ENCODE data around the gene SMARCA1. TPM values are rescaled to one million over a fixed set of nuclear protein-coding genes. Genes with fewer than 3 reads are reported as not detected.

The SMARCA1 gene
- total RNA-seq, 3 donors from 2014 or later: 0.28 to 0.45 (median 0.38) TPM

DNA sequence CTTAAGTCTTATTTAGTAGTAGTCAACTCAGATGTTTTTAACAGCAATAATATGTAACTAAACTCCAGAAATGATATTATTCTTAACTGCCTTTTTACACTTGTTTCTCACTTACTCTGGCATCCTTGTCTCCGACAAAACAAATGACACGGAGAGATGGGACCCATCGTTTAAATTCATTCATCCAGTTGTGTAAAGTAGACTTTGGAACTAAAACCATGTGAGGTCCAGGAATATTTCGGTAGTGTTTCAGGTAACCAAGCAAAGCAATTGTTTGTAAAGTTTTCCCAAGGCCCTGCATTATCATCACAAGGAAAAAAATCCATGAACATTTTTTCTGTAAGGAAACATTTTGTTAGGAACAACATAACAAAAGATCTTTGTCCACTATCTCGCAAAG, 11.6 kb downstream of the SMARCA1 start:
- Mint-ChIP-seq H3K4me3 (no peak overlapping the region), H3K4me1 (ENCODE audit: low read depth) (no peaks in the 10 kb centered on the region), H3K27me3 (ENCODE audit: low read depth) (peaks cover 4% of the 10 kb centered on the region), H3K9me3 (no peaks in the 10 kb centered on the region), H3K36me3 (ENCODE audit: insufficient read depth) (no peaks in the 10 kb centered on the region)
- ATAC-seq: no peak
- no peak for DNase-seq

GRCh38 chrX:129510331-129510730, 13.0 kb downstream of the SMARCA1 start:
- Mint-ChIP-seq H3K4me3 (no peak overlapping the region), H3K9me3 (no peaks in the 10 kb centered on the region), H3K4me1 (ENCODE audit: low read depth) (no peaks in the 10 kb centered on the region), H3K36me3 (ENCODE audit: insufficient read depth) (no peaks in the 10 kb centered on the region), H3K27me3 (ENCODE audit: low read depth) (no peaks in the 10 kb centered on the region)
- DNase-seq (no peak), ATAC-seq (no peak)

DNA sequence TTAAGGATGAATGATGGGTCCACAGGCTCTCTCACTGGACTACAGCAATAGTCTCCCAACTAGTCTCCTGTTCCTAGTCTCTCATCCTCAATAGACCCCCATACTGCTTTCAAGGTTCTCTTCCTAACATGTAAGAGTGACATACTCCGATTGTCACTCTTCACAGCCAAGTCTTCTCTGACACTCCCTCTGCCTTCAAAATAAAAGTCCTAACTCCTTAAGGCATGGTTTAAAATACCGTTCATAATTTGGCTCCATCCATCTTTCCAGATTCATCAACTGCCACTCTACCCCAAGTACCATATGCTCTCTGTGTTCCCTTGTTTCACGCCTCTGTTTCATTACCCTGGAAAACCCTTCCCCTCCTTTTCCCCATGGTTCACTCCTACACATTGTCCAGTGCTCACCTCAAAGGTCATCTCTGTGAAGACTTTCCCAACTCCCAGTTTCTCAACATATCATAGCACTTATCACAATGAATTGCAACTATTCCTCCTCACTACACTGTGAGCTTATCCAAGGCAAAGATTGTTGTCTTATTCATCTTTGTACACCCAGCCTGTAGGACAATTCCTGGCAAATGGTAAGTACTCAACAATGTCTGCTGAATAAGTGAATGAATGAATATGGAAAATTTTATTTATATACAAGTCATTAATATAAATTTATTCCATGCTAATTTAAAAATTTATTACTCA, 26.0 kb downstream of the SMARCA1 start:
- DNase-seq: no peak
- H3K4me1 Mint-ChIP-seq (ENCODE audit: low read depth): no peaks in the 10 kb centered on the region
- H3K9me3 Mint-ChIP-seq: no peaks in the 10 kb centered on the region
- no peak for ATAC-seq
- no peak overlapping the region for H3K4me3 Mint-ChIP-seq
- H3K27me3 Mint-ChIP-seq (ENCODE audit: low read depth): peaks cover 2% of the 10 kb centered on the region
- no peaks in the 10 kb centered on the region for H3K36me3 Mint-ChIP-seq (ENCODE audit: insufficient read depth)

- H3K9me3 Mint-ChIP-seq: no peaks in the 10 kb centered on the region
- no peak overlapping the region for H3K4me3 Mint-ChIP-seq
- ATAC-seq: no peak
- DNase-seq: no peak
- no peaks in the 10 kb centered on the region for H3K4me1 Mint-ChIP-seq (ENCODE audit: low read depth)
- H3K36me3 Mint-ChIP-seq (ENCODE audit: insufficient read depth): no peaks in the 10 kb centered on the region
- H3K27me3 Mint-ChIP-seq (ENCODE audit: low read depth): peaks cover 2% of the 10 kb centered on the region
Measured at GRCh38 chrX:129496625-129497024, 26.7 kb downstream of the SMARCA1 start.

DNA sequence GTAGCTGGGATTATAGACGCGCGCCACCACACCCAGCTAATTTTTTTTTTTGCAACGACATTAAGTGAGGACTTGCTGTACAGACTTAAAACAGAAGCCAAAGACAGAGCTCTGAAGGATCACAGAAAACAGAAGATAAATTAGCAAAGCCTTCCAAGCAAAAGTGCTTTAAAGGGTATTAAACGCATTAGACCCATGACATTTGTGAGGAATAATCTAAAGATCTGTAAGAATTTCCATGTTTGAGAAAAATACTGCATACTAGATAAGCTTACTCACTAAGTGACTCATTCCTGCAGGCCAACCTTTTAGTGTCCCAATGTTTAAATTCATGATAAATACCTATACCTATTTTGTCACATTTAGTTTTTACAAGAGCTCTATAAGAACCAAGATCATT, 27.4 kb downstream of the SMARCA1 start:
- DNase-seq (no peak), ATAC-seq (no peak)
- no peak overlapping the region for H3K4me3 Mint-ChIP-seq
- peaks cover 2% of the 10 kb centered on the region for H3K27me3 Mint-ChIP-seq (ENCODE audit: low read depth)
- no peaks in the 10 kb centered on the region for H3K9me3 Mint-ChIP-seq
- no peaks in the 10 kb centered on the region for H3K4me1 Mint-ChIP-seq (ENCODE audit: low read depth)
- H3K36me3 Mint-ChIP-seq (ENCODE audit: insufficient read depth): no peaks in the 10 kb centered on the region

DNA sequence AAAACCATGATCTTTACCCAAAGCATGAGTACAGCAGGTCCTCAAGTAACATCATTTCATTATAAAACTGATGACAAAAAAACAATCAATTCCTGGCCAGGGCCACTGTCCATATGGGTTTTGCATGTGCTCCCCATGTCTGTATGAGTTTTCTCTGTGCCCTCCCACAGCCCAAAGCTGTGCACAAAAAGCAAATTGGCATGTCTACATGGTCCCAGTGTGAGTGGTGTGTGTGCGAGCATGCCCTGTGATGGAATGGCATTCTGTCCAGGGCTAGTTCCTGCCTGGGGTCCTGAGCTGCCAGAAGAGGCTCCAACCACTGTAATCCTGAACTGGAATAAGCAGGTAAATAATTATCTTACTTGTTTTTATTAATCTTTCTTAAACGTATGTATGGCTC, 28.4 kb downstream of the SMARCA1 start:
- H3K36me3 Mint-ChIP-seq (ENCODE audit: insufficient read depth): no peaks in the 10 kb centered on the region
- H3K27me3 Mint-ChIP-seq (ENCODE audit: low read depth): peaks cover 2% of the 10 kb centered on the region
- DNase-seq (no peak), ATAC-seq (no peak)
- no peaks in the 10 kb centered on the region for H3K9me3 Mint-ChIP-seq
- no peaks in the 10 kb centered on the region for H3K4me1 Mint-ChIP-seq (ENCODE audit: low read depth)
- no peak overlapping the region for H3K4me3 Mint-ChIP-seq

DNA sequence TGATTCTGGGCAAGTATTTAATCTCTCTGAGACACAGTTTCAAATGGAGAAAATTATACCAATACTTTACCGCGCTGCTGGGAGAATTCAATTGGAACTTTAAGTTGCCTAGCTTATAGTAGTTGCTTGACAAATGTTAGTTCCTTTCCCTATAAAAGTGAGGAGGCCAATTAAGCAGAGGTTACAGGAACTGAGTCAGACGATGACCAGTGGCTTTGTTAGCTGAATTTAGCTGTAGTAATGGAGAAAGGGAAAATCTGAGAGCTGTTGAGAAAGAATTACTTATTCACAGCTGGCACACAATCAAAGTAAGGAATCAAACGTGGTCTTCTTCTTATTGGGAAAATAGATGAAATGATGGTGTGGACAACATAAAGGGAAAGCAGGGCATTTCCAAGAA, 29.6 kb downstream of the SMARCA1 start:
- no peak for ATAC-seq
- no peaks in the 10 kb centered on the region for H3K36me3 Mint-ChIP-seq (ENCODE audit: insufficient read depth)
- no peaks in the 10 kb centered on the region for H3K4me1 Mint-ChIP-seq (ENCODE audit: low read depth)
- no peaks in the 10 kb centered on the region for H3K9me3 Mint-ChIP-seq
- peaks cover 2% of the 10 kb centered on the region for H3K27me3 Mint-ChIP-seq (ENCODE audit: low read depth)
- H3K4me3 Mint-ChIP-seq: no peak overlapping the region
- no peak for DNase-seq

DNA sequence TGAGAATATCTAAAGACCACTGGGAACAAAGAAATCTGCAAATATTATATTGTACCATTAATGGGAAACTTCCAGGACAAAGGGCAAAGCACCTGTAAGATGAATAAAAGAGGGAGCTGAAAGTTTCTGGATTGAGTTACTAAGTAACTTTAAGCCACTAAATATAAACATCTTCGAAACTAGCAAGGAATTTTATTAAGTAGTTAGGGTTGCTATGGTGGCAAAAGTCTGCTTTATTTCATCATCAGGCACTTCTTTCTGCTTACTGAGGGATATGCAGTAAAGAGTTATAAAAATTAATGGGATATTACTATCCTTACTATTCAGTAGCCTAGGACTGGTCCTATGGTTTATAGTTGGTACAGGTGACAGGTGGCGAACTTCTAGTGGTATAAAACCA, 33.0 kb downstream of the SMARCA1 start:
- Mint-ChIP-seq H3K4me3 (no peak overlapping the region), H3K36me3 (ENCODE audit: insufficient read depth) (no peaks in the 10 kb centered on the region), H3K27me3 (ENCODE audit: low read depth) (no peaks in the 10 kb centered on the region), H3K4me1 (ENCODE audit: low read depth) (no peaks in the 10 kb centered on the region), H3K9me3 (no peaks in the 10 kb centered on the region)
- no peak for ATAC-seq
- DNase-seq: no peak

- DNase-seq (no peak), ATAC-seq (no peak)
- Mint-ChIP-seq H3K9me3 (no peaks in the 10 kb centered on the region), H3K36me3 (ENCODE audit: insufficient read depth) (no peaks in the 10 kb centered on the region), H3K4me1 (ENCODE audit: low read depth) (no peaks in the 10 kb centered on the region), H3K27me3 (ENCODE audit: low read depth) (no peaks in the 10 kb centered on the region), H3K4me3 (no peak overlapping the region)
Measured at GRCh38 chrX:129488359-129488758, 34.9 kb downstream of the SMARCA1 start.

DNA sequence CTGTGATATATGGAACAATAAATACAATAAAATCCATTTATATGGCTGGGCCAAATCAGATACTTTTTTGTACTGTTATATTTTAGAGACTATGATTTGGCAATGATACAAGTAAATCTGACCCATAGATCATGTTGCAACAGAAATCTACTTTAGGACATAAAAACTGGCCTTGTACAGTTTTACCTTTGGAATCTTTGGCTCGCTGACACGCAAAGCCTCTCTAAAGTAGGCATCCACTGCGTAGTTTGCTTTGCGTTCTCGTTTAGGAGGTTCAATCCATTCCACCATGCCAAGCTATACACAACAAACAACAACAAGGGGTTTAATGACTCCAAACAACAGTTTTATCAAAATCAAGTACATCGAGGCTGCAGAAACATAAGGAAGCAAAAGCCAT, 42.4 kb downstream of the SMARCA1 start:
- H3K27me3 Mint-ChIP-seq (ENCODE audit: low read depth): no peaks in the 10 kb centered on the region
- H3K9me3 Mint-ChIP-seq: no peaks in the 10 kb centered on the region
- H3K36me3 Mint-ChIP-seq (ENCODE audit: insufficient read depth): no peaks in the 10 kb centered on the region
- ATAC-seq: no peak
- DNase-seq: no peak
- no peak overlapping the region for H3K4me3 Mint-ChIP-seq
- H3K4me1 Mint-ChIP-seq (ENCODE audit: low read depth): no peaks in the 10 kb centered on the region

DNA sequence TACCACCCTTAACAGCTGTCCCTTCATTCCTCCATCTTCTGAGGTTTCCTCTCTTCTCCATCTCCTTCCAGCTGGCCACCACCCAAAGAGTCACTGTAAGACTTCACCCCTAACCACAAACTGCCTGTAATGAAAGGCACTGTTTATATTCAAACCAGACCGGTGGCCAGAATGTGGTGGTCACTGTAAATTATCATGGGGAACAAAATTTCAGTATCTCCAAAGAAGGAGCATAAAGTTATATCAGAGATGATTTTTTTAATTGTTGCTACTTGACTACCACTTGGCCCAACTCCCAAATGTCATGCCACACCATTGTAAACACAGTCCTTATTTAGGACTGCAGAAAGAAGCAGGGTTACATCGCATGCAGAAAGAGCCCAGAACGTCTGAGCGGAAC, 44.8 kb downstream of the SMARCA1 start:
- ATAC-seq (no peak), DNase-seq (no peak)
- Mint-ChIP-seq H3K9me3 (no peaks in the 10 kb centered on the region), H3K4me1 (ENCODE audit: low read depth) (no peaks in the 10 kb centered on the region), H3K36me3 (ENCODE audit: insufficient read depth) (no peaks in the 10 kb centered on the region), H3K27me3 (ENCODE audit: low read depth) (no peaks in the 10 kb centered on the region), H3K4me3 (no peak overlapping the region)

DNA sequence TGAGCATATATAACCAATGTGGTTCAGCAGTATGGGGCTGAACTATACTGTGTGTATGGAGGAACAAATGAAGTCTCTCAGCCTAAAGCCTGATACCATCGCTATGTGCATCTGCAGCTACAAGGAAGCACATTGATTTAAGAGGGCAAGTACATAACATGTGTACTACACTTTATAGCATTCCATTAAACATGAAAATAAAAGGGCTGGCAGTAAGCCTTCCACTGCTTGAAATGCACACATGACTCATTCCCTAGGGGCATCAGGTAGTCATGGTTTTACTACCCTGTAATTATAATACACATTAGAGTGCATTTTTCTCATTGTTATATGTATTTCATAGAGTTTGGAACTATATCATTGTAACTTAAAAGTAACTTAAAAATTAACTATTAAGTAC, 51.2 kb downstream of the SMARCA1 start:
- DNase-seq (no peak), ATAC-seq (no peak)
- no peaks in the 10 kb centered on the region for H3K36me3 Mint-ChIP-seq (ENCODE audit: insufficient read depth)

GRCh38 chrX:129462707-129463106, 60.6 kb downstream of the SMARCA1 start:
- H3K4me1 Mint-ChIP-seq (ENCODE audit: low read depth): no peaks in the 10 kb centered on the region
- ATAC-seq: no peak
- H3K4me3 Mint-ChIP-seq: no peak overlapping the region

More for the DNA sequence above, 51.2 kb downstream of the SMARCA1 start:
- Mint-ChIP-seq H3K4me1 (ENCODE audit: low read depth) (no peaks in the 10 kb centered on the region), H3K4me3 (no peak overlapping the region), H3K9me3 (no peaks in the 10 kb centered on the region), H3K27me3 (ENCODE audit: low read depth) (peaks cover 2% of the 10 kb centered on the region)

GRCh38 chrX:129461801-129462456, 61.4 kb downstream of the SMARCA1 start:
- ATAC-seq: no peak
- Mint-ChIP-seq H3K36me3 (ENCODE audit: insufficient read depth) (no peaks in the 10 kb centered on the region), H3K27me3 (ENCODE audit: low read depth) (no peaks in the 10 kb centered on the region), H3K9me3 (no peaks in the 10 kb centered on the region), H3K4me1 (ENCODE audit: low read depth) (no peaks in the 10 kb centered on the region), H3K4me3 (no peak overlapping the region)
- no peak for DNase-seq

More at GRCh38 chrX:129462707-129463106, 60.6 kb downstream of the SMARCA1 start:
- no peaks in the 10 kb centered on the region for H3K36me3 Mint-ChIP-seq (ENCODE audit: insufficient read depth)
- H3K27me3 Mint-ChIP-seq (ENCODE audit: low read depth): no peaks in the 10 kb centered on the region
- DNase-seq: no peak
- H3K9me3 Mint-ChIP-seq: no peaks in the 10 kb centered on the region

DNA sequence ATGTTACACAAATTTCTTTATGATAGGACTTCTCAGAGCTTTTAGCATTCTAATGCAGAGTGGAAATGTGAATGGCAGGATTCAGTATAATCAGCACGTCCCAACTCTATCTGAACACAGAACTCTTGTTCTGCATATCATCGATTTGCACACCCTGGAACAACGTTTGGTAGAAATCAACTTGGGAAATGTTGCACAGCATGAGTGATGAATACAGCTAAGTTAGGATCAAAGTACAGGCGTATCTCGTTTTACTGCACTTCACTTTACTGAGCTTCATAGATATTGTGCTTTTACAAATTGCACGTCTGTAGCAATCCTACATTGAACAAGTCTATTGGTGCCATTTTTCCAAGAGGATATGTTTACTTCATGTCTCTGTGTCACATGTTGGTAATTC, 70.8 kb downstream of the SMARCA1 start:
- H3K36me3 Mint-ChIP-seq (ENCODE audit: insufficient read depth): no peaks in the 10 kb centered on the region
- no peaks in the 10 kb centered on the region for H3K27me3 Mint-ChIP-seq (ENCODE audit: low read depth)
- no peak for DNase-seq
- no peak overlapping the region for H3K4me3 Mint-ChIP-seq
- no peaks in the 10 kb centered on the region for H3K9me3 Mint-ChIP-seq
- ATAC-seq: no peak
- H3K4me1 Mint-ChIP-seq (ENCODE audit: low read depth): no peaks in the 10 kb centered on the region
